HUDEP-2 (cell line): ENCODE measurements around the gene ATP6V0C.
"Not testable (repeated sequence)": the region's sequence is repeated elsewhere in the genome, so short reads cannot be mapped to it uniquely, and the experiment has no call there.

Source experiments
- DNase-seq, 76 experiments: peaks; one replicate each; lab custom pipeline; 2025; ENCODE audit not compliant: unreplicated experiment in 76 of 76; lab: John Stamatoyannopoulos, UW

Gene ATP6V0C

DNA sequence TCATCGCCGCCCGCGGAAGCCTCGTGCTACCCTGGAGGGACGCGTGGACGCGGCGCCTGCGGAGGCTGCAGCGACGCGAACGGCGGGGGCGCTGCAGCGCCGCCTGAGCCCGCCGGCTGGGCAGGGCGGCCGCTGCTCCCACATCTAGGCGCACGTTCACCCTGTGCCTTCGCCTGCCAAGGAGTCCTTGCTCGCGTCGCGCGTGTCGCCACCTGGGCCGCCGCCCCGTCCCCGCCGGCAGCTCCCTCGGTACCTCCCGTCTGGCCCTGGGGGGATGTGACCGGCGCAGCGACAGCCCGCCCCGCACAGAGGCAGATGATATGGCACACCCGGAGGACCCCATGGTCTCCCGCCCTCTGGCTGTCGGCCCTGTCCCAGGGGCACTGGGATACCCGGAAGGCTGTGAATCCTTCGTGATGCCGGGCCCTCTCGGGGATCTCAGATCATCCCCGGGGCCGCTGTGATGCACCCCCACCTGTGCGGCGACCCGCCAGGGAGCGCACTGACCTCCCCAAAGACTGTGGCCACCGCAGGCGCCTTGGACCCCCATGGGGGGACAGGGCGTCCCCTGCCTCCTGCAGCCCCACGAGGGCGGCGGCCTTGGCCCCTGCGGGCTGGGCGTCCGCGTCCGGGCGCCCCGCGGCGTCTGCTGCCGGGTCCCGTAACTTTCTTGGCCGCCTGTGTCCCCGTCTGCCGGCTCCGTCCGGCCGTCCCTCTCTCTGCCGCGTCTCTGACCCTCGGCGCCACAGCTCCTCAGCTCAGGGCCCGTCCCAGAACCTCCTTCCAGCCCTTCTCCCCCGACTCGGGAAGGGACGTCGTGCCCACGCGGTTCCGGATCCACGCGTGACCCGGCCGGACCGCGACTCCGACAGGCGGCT is 39.5 kb upstream of the ATP6V0C start:
- DNase-seq = peak in 44 of 76 experiments; percentile 24 to 83 (median 48)

DNA sequence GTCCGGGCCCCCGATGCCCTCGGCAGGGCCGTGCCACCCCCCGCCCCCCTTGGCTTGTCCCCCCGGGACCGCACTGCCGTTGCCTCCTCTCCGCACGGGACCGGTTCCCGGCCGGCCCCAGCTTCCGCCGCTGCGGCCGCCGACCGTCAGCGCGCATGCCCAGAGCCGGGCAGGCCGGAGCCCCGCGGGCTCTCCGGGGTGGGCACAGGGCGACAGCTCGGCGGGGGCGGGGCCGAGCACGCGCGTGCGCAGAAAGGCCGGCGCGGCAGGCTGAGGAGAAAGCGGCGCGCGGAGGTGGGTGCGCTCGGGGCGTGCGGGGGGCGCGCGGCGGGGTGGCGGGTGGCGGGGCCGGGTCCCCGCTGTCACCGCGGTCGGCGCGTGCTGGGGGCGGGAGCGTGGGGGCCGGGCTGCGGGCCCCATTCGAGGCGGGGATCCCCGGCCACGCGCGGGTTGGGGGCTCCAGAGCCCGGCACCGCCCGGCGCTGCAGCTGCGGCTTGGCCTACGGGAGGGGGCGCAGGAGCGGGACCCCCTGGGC is 38.8 kb upstream of the ATP6V0C start, which contains the start of gene TBC1D24:
TBC1D24 (plus strand) TSS at position 251 of the 536 bp plus-strand sequence. CDS start 21,022 bp downstream, outside the sequence.
- DNase-seq = peak in 72 of 76 experiments; percentile 11 to 88 (median 75)

DNA sequence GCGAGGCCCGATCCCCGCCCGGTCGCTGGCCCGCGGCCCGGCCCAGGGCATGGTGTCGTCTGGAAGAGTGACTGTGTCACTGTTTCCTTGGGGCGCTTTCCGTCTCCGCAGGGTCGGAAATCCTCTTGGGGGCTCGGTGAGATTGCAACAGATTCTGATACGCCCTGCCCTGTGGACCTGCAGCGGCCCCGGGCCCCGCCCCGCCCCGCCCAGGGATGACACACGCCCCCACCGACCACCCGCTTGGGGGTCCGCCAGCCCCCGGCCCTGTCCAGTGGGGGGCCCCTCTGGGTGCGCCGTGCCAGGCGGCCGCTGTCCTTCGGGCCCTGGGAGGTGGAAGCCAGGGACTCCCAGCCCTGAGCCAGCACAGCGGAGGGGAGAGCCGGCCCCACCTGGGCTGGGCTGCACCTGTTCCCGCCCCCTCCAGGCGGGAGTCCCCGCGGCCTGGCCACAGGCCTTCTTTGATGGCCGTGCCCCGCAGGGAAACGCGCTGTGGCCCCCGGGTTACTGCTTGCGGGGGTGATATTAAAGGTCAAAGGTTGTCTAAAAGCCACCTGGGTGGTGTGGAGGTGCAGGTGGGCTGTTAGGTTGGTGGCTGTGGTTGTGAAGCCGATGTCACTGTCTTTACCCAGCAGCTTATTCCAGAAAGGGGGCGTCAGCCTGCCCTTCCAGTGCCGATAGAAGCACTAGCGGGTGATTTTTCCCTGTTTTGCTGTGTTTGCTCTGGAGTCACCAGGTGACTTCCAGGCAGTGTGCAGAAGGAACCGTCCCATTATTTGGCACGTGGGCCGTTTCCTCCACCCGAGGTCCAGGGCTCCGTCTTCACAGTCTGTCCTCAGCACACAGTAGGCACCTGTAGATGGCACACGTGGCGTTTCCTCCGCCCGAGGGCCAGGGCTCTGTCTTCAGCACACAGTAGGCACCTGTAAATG is 38.1 kb upstream of the ATP6V0C start:
- no peak for DNase-seq

DNA sequence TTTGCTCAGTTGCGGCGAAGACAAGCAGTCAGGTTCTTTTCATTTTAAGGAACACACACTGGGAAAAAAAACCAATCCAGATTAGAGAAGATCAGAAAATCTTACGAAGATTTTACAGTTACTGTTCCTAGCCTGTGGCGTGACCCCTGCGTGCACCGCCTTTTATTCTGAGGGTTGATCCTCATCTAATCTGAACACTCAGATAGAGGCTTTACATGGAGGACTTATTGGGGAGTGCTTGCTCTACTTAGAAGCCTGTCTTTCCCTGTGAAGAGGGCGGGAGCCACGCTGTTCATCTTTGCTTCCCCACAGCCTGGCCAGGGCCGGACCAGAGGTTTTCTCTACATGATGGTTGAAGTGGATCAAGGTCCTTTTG is 37.4 kb upstream of the ATP6V0C start:
- DNase-seq = peak in 1 of 76 experiments; percentile 15

DNA sequence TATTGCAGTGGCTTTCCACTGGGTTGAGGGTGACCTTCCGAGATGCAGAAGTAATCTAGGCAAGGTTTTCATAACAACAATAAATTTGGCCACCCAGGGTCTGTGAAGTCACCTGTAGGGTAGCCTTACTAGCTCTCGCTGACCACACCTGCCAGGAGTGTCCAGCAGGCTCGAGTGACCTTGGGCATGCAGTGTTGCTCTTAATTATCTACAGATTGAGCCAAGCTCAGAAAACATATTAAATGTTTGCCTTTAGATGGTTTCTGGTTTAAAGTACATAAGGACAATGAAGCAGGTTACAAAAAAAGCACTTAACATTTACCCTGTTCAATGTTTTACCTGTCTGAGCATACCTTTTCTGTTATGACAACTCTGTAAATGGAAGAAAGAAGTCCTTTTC is 37.0 kb upstream of the ATP6V0C start:
- no peak for DNase-seq

DNA sequence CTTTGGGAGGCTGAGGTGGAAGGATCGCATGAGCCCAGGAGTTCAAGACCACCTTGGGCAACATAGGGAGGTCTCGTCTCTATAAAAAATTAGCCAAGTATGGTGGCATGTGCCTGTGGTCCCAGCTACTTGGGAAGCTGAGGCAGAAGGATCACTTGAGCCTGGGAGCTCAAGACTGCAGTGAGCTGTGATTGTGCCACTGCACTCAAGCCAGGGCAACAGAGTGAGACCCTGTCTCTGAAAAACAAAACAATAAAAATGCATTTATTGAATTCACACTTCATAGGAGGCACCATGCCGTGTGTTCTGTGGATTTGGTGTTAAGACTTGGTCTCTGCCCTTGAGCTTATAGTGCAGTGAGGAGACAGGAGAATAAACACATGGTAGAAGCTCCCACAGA is 36.4 kb upstream of the ATP6V0C start:
- DNase-seq = no peak

DNA sequence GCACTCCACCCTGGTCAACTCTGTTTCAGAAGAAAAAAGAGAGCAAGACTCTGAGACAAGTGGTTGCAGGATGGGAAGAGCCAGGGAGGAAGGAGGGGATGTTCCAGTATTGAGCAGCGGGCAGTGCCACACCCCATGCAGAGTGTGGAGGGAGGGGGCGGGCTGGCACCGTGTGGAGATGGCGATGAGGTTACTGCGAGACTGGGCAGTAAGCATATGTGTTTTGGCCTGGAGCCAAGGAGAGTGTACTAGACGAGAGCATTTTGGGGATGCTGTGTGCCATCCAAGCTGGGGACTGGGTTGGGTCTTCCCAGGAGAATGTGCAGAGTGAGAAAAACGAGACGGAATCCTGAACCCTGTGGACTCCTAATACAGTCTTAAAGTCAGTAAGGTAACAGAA is 35.5 kb upstream of the ATP6V0C start:
- DNase-seq = peak in 40 of 76 experiments; percentile 11 to 52 (median 32)

DNA sequence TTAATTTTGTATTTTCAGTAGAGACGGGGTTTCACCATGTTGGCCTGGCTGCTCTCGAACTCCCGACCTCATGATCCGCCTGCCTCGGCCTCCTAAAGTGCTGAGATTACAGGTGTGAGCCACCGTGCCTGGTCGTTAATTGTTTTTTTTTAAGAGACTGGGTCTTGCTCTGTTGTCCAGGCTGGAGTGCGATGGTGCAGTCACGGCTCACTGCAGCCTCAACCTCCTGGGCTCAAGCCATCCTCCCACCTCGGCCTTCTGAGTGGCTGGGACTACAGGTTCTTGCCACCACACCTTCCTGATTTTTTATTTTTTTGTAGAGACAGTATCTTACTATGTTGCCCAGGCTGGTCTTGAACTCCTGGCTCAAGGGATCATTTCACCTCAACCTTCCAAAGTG is 33.8 kb upstream of the ATP6V0C start:
- DNase-seq = not testable (repeated sequence)

DNA sequence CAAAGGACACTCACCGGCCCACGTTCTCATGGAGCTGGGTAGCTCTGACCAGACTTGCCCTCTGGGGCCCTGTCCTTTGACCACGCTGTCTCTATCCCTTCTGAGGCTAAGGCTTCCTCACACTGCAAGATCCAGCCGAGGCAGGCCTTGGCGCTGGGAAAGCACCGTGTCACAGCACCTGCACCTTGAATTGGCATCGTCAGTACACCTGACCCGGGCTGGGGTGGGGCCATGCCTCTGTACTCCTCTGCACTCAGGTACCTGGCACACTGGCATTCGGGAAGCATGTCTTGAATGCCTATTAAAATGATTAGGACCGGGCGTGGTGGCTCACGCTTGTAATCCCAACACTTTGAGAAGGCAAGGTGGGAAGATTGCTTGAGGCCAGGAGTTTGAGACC is 32.8 kb upstream of the ATP6V0C start:
- no peak for DNase-seq

DNA sequence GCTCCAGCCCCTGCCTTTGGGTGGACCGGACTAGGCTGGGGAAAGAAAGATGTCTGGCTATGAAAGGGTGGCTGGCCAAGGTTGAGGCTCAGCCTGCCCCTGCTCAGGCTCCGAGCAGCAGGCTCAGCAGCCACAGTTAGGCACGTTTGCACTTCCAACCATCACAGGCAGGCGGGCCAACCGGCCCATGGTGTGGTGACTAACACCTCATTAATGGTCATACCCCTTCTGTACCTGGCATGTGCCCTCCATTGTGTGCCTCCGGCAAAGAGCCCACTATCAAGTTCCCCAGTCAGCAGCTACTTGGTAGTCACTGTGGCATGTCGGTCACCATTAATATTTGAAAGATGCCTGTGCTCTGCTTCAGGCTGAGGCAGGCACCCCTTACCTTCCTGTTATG is 32.1 kb upstream of the ATP6V0C start:
- no peak for DNase-seq

DNA sequence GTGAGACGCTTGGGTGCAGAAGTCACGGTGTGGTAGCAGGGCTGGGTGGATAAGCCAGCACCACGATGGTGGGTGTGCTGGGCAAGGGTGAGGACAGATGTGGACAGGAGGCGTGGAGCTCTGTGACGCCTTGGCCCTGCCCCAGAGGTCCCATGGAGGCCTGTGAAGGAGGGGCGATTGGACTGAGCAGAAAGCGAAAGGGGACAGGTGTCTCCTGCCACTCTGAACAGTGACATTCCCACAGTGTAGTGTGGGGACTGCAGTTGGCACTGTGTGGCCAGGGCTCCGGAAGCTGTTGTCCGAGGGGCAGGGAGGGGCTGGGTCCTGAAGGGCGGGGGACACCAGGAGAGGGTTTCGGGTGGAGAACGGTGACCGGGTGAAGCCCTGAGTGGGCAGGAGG is 31.5 kb upstream of the ATP6V0C start:
- DNase-seq = no peak

DNA sequence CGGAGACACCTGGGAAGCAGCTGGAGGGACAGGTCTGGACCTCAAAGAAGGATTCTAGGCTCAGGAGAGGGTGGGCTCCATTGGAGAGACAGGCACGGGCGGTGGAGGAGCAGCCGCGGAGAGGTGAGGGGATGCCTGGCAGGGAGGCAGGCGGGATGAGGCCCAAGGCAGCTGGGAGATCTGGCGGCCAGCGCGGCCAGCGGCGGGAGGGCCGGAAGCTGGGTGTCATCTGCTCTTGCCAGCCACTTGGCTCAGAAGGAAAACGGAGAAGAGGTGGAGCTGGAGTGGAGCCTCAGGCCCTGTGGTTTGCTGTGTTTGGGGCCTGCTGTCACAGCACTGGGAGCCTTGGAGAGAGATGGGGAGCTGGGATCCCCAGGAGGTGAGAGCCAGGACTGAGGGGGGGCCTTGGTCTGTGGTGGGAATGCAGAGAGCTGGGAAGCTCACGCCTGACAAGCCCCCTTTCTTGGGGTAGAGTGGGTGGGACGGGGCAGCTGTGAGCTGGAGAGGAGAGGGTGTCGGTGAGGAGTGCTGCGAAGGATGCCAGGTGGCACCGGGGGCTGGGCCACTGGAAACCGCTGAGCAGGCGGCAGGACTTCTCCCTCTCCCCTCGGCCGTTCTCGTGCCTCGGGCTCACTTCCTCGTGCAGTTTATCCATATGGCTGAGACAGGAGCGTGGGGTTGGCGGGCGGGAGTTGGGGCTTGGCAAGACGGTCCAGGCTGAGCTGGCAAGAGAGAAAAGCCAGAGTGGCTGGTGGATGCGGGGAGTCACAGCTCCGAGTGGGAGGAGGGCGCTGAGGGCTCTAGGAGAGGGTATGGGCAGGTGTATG is 30.8 kb upstream of the ATP6V0C start:
- DNase-seq = no peak

DNA sequence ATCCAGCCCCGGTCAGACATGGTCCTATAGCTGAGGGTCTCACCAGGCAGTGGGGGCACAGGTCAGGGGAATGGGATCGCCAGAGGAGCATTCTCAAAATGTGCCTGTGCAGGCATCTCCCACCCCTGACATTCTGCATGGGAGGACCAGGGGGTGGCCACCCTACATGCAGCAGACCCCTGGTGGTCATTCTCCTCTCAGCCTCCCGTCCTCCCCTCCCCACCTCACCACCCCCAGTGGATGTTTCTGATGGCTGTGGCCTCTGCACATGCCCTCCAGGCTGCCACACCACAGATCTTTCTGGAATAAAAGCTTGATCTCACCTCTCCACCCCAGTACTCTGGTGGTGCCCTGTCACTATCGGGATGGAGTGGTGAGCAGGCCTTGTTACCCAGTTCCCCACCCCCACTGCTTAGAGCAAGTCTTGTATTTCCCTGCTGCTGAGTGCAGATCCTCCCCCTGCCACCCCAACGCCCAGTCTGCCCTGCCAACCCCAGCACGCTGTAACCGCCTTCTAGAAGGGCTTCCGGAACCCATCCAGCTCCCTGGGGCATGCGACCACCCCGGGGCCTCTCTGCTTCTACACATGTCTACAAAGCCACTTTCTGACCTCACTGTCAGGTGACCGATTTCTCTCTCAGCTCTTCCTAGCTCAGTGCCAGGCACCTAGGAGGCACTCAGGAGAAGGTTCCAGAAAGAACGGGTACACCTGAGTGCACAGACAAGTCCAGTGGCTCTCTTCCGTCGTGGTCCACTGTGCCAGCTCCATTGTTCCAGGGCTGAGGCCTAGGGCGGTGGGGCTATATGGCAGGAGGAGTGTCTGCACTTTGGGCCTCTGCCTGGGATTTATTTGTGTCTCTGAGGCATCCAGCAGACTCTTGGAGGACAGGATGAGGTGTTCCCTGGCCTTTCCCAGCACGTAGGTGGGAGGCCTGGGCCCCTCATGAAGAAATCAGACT is 29.5 kb upstream of the ATP6V0C start:
- peak in 10 of 76 experiments; percentile 11 to 58 (median 38) for DNase-seq

DNA sequence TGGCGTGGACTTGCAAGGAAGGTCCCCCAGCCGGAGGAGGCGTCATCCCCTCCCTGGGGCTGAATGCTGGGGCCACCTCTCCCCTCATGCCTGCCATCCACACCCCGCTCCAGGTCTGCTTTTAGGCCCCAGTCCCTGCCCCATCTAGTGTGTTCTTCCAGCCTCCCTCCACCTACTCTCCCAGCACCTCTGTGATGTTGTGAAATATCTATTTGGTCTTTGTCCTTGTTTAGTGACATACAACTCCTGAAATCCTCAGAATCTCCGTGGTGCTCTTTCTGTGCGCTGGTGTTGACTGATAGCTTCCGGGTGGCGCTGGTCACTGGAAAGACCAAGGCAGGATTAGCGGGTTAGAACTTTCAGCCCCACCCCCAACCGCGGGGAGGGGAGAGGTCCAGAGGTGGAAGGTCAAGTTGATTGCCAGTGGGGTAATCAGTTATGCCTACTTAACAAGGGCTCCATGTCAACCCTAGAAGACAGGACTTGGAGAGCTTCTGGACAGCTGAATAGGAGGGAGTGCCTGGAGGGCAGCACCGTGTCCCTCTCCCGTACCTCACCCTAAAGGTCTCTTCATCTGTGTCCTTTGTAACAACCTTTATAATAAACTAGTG is 28.7 kb upstream of the ATP6V0C start:
- DNase-seq = no peak

DNA sequence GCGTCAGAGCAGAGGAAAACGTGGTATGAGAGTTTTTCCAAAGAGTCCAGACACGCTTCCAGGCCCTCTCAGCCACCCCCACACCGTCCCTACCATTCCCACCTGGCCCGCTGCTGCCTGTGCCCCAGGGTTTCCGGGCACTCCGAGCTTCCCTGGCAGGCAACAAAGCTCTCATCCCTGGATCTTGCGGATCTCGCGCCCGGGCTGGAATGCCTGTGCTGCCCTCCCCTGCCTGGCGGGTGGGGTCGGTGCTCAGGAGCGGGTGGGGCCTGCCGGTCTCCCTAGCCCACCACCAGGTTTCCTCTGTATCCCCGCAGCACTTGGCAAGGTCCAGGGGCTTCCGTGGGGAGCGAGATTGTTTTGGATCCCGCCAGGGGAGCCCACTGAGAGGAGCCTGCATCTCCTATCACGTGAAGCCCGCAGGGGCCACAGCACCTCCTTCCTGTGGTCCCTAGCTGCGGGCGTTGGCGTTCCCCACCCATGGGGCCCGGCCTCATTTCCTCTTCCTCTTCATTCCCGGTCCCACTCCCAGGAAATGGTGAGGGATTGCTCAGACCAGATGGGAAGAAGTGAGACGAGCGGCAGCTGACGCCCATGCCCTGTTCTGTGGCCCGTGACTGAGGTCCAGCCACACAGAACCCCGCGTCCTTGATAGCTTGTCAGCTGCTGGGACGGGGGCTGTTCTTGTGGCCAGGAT is 27.8 kb upstream of the ATP6V0C start:
- DNase-seq = no peak

DNA sequence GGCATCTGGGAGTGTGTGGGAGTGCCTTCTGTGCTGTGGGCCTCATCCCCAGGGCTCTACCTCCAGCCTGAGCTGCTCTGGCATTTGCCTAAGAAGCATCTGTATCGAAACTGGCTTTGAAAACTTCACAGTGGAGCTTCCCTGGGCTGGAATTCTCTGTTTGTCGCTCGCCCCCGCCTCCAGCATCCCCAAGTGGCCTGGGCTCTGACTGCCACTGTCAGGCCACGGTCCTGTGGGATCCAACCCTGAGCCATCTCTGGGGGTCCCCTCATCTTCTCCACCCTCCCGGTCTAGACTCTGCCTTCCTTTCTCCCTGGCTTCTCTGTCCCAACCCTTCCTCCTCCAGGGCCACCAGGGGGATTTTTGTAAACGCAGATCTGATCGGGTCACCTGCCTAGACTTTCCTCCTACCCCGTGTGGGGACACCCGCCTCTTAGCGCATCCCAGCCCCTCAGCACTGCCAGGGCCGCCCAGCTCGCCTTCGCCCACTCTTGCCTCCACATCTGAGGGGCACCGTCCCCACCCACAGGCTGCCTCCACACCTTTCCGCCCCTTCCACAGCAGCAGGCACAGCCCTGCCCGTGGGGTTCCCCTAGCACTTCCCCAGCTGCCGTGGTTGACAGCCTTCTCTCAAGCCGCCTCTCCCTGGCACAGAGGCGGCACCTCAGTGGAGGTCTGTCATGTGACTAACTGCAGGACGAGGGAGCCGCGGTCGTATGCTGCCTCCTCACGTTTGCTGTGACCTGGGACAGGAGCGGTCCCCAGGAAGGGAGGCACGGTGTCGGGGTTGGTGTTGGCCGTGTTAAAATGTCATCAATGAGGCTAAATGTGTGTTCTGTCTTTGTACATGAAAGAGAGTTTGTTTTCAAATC is 26.9 kb upstream of the ATP6V0C start:
- peak in 64 of 76 experiments; percentile 20 to 75 (median 56) for DNase-seq

DNA sequence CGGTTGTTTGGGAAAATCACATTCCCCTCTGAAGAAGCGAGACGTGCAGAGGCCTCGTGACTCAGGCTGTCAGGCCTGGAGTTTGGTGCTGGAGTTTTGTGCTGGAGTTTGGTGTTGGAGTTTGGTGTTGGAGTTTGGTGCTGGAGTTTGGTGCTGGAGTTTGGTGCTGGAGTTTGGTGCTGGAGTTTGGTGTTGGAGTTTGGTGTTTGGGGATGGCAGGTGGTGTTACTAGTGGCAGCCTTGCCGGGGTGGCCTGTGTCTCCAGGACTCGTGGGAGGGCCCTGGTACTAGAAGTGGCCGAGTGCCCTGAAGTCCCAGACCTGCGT is 26.3 kb upstream of the ATP6V0C start:
- DNase-seq = no peak
